ENCODE data around the gene LRRC31. TPM values are rescaled to one million over a fixed set of nuclear protein-coding genes. Genes with fewer than 3 reads are reported as not detected.

The LRRC31 gene
- total and polyA plus RNA-seq, 2 experiments from 2014 or later, result not detected

GRCh38 chr3:169848741-169849140, 21.0 kb downstream of the LRRC31 start (continued):
- TF ChIP-seq, protein P1, sequence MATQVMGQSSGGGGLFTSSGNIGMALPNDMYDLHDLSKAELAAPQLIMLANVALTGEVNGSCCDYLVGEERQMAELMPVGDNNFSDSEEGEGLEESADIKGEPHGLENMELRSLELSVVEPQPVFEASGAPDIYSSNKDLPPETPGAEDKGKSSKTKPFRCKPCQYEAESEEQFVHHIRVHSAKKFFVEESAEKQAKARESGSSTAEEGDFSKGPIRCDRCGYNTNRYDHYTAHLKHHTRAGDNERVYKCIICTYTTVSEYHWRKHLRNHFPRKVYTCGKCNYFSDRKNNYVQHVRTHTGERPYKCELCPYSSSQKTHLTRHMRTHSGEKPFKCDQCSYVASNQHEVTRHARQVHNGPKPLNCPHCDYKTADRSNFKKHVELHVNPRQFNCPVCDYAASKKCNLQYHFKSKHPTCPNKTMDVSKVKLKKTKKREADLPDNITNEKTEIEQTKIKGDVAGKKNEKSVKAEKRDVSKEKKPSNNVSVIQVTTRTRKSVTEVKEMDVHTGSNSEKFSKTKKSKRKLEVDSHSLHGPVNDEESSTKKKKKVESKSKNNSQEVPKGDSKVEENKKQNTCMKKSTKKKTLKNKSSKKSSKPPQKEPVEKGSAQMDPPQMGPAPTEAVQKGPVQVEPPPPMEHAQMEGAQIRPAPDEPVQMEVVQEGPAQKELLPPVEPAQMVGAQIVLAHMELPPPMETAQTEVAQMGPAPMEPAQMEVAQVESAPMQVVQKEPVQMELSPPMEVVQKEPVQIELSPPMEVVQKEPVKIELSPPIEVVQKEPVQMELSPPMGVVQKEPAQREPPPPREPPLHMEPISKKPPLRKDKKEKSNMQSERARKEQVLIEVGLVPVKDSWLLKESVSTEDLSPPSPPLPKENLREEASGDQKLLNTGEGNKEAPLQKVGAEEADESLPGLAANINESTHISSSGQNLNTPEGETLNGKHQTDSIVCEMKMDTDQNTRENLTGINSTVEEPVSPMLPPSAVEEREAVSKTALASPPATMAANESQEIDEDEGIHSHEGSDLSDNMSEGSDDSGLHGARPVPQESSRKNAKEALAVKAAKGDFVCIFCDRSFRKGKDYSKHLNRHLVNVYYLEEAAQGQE (IDR thresholded peaks at IDR 0.05; ENCODE audit: unreplicated experiment), result no peak
- TF ChIP-seq POLR2AphosphoS5 (IDR thresholded peaks at IDR 0.05; ENCODE audit: low read depth) (no peak), ZNF331 (CRISPR knock-in tag; IDR thresholded peaks at IDR 0.05; ENCODE audit: low read depth) (no peak)
- TF ChIP-seq, protein P2, sequence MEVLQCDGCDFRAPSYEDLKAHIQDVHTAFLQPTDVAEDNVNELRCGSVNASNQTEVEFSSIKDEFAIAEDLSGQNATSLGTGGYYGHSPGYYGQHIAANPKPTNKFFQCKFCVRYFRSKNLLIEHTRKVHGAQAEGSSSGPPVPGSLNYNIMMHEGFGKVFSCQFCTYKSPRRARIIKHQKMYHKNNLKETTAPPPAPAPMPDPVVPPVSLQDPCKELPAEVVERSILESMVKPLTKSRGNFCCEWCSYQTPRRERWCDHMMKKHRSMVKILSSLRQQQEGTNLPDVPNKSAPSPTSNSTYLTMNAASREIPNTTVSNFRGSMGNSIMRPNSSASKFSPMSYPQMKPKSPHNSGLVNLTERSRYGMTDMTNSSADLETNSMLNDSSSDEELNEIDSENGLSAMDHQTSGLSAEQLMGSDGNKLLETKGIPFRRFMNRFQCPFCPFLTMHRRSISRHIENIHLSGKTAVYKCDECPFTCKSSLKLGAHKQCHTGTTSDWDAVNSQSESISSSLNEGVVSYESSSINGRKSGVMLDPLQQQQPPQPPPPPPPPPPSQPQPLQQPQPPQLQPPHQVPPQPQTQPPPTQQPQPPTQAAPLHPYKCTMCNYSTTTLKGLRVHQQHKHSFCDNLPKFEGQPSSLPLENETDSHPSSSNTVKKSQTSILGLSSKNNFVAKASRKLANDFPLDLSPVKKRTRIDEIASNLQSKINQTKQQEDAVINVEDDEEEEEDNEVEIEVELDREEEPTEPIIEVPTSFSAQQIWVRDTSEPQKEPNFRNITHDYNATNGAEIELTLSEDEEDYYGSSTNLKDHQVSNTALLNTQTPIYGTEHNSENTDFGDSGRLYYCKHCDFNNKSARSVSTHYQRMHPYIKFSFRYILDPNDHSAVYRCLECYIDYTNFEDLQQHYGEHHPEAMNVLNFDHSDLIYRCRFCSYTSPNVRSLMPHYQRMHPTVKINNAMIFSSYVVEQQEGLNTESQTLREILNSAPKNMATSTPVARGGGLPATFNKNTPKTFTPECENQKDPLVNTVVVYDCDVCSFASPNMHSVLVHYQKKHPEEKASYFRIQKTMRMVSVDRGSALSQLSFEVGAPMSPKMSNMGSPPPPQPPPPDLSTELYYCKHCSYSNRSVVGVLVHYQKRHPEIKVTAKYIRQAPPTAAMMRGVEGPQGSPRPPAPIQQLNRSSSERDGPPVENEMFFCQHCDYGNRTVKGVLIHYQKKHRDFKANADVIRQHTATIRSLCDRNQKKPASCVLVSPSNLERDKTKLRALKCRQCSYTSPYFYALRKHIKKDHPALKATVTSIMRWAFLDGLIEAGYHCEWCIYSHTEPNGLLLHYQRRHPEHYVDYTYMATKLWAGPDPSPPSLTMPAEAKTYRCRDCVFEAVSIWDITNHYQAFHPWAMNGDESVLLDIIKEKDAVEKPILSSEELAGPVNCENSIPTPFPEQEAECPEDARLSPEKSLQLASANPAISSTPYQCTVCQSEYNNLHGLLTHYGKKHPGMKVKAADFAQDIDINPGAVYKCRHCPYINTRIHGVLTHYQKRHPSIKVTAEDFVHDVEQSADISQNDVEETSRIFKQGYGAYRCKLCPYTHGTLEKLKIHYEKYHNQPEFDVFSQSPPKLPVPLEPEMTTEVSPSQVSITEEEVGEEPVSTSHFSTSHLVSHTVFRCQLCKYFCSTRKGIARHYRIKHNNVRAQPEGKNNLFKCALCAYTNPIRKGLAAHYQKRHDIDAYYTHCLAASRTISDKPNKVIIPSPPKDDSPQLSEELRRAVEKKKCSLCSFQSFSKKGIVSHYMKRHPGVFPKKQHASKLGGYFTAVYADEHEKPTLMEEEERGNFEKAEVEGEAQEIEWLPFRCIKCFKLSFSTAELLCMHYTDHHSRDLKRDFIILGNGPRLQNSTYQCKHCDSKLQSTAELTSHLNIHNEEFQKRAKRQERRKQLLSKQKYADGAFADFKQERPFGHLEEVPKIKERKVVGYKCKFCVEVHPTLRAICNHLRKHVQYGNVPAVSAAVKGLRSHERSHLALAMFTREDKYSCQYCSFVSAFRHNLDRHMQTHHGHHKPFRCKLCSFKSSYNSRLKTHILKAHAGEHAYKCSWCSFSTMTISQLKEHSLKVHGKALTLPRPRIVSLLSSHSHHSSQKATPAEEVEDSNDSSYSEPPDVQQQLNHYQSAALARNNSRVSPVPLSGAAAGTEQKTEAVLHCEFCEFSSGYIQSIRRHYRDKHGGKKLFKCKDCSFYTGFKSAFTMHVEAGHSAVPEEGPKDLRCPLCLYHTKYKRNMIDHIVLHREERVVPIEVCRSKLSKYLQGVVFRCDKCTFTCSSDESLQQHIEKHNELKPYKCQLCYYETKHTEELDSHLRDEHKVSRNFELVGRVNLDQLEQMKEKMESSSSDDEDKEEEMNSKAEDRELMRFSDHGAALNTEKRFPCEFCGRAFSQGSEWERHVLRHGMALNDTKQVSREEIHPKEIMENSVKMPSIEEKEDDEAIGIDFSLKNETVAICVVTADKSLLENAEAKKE (CRISPR knock-in tag; IDR thresholded peaks at IDR 0.05), result no peak

DNA sequence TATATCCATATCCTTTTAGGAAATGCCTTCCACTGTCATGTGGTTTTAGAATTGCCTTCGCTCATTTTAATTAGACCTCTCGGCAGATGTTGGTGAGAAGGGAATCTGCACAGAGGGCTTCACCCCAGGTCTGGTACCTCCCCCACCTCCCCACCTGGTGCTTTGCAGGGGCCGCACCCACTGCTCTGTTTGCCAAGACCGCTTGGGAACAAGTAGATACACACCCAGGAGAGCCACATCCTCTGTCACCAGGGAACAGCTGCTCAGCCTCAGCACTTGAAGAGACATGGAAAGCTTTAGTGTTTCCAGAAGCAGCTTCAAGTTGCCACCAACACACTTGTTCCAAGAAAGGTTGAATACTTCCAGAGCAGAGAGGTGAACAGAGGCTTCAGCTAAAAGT, 21.8 kb downstream of the LRRC31 start:
- Mint-ChIP-seq H3K27me3 (ENCODE audit: insufficient read depth, low read depth, poor library complexity) (peaks cover 1% of the 10 kb centered on the region), H3K9me3 (no peaks in the 10 kb centered on the region; the same call in 2 of the 3 replicates)
- TF ChIP-seq, protein P2 (CRISPR knock-in tag; IDR thresholded peaks at IDR 0.05), result no peak
- no peak for TF ChIP-seq POLR2AphosphoS5 (IDR thresholded peaks at IDR 0.05; ENCODE audit: low read depth)
- TF ChIP-seq STAT1 (IDR thresholded peaks at IDR 0.05; ENCODE audit: unreplicated experiment), result no peak
- no peak for TF ChIP-seq CREB1 (CRISPR knock-in tag; IDR thresholded peaks at IDR 0.05; ENCODE audit: low read depth)

More for the DNA sequence above, 21.8 kb downstream of the LRRC31 start:
- Histone ChIP-seq H3F3A (replicated peaks; ENCODE audit: low read depth) (no peaks in the 10 kb centered on the region), H3K27me3 (ENCODE audit: insufficient read depth) (no peaks in the 10 kb centered on the region), H3K9me2 (ENCODE audit: insufficient read depth) (no peaks in the 10 kb centered on the region), H2AFZ (peak overlapping the region; percentile 88), H3K36me3 (ENCODE audit: insufficient read depth) (no peaks in the 10 kb centered on the region), H3K27ac (ENCODE audit: low read depth) (no peak overlapping the region), H4K20me1 (replicated peaks; ENCODE audit: insufficient read depth) (no peaks in the 10 kb centered on the region), H3K4me3 (no peak overlapping the region), H3K4me2 (no peak overlapping the region), H3K4me1 (ENCODE audit: insufficient read depth) (no peaks in the 10 kb centered on the region), H3K79me2 (replicated peaks; ENCODE audit: insufficient read depth) (no peaks in the 10 kb centered on the region)
- no peak for DNase-seq (ENCODE audit: low spot score)
- H3K4me3 Mint-ChIP-seq, result no peak overlapping the region
- H3K4me1 Mint-ChIP-seq, result no peaks in the 10 kb centered on the region; the same call in 2 of the 3 replicates
- peak; percentile 28; the same call in 1 of the 3 replicates for ATAC-seq
- no peak overlapping the region for H3K27ac Mint-ChIP-seq
- no peaks in the 10 kb centered on the region for H3K36me3 Mint-ChIP-seq (ENCODE audit: low read depth)
